Measurements from ENCODE around the gene PLXNA2. TPM values are rescaled to one million over a fixed set of nuclear protein-coding genes. Genes with fewer than 3 reads are reported as not detected.

The PLXNA2 gene
- total and polyA plus RNA-seq, 2 of the 8 experiments (the other 6 are each of a cell fraction or from before 2014, with no cell fraction given), result 0.33 to 1.5 TPM

- no peak overlapping the region for H3K4ac ChIP-seq (replicated peaks; ENCODE audit: insufficient read length, low read depth, low read length)
- H3K27me3 ChIP-seq (replicated peaks in 1 of 4; ENCODE audit: control insufficient read depth in 3 of 4, extremely low read depth in 1 of 4, insufficient read depth in 3 of 4, low read length in 3 of 4), result no peaks in the 10 kb centered on the region
- no peak overlapping the region for H4K91ac ChIP-seq (replicated peaks; ENCODE audit: insufficient read length, low read length)
- H3K18ac ChIP-seq (ENCODE audit: extremely low read depth, low read length), result no peak overlapping the region
- H3K14ac ChIP-seq (ENCODE audit: insufficient read length), result no peak overlapping the region
- no peak overlapping the region for H2AFZ ChIP-seq (ENCODE audit: low read length)
- H3K27ac ChIP-seq (ENCODE audit: low read depth, low read length), result no peak overlapping the region
- no peak overlapping the region for H2AK5ac ChIP-seq (ENCODE audit: low read depth, low read length)
- no peak overlapping the region for H2BK12ac ChIP-seq (ENCODE audit: low read depth, low read length)
- no peak overlapping the region for H3K56ac ChIP-seq (replicated peaks; ENCODE audit: insufficient read length, low read depth, low read length)
- H3K23me2 ChIP-seq (ENCODE audit: low read depth, low read length), result no peaks in the 10 kb centered on the region; the same call in 1 of the 2 replicates
- no peak overlapping the region for H2BK120ac ChIP-seq (replicated peaks; ENCODE audit: low read depth, low read length)
- H2BK5ac ChIP-seq (ENCODE audit: low read depth, low read length), result no peak overlapping the region
- H2BK15ac ChIP-seq (ENCODE audit: low read length), result no peak overlapping the region
- H3K4me1 ChIP-seq (replicated peaks in 1 of 4; ENCODE audit: control insufficient read depth in 3 of 4, insufficient read depth in 4 of 4, low read length in 3 of 4), result no peaks in the 10 kb centered on the region
- H3K79me1 ChIP-seq (ENCODE audit: low read depth, low read length), result no peaks in the 10 kb centered on the region
- no peak overlapping the region for H3K4me3 ChIP-seq (ENCODE audit: extremely low read depth in 1 of 4, insufficient read depth in 2 of 4, low read depth in 3 of 4, low read length in 4 of 4)
- H3K36me3 ChIP-seq (ENCODE audit: control insufficient read depth in 2 of 4, insufficient read depth in 4 of 4, low read length in 3 of 4), result no peaks in the 10 kb centered on the region
- WGBS, 2 experiments (ENCODE audit: extremely low coverage in 1 of 2, insufficient coverage in 1 of 2, insufficient read length in 1 of 2, insufficient replicate concordance in 2 of 2, low coverage in 1 of 2, low lambda C conversion rate in 2 of 2, missing lambda C conversion rate in 1 of 2), result 99% methylated on average over 13 of the region's 13 CpGs; no CpG with 5 or more reads in 1 of the 2 experiments
- ChIA-PET CTCF (ENCODE audit: partially characterized antibody) (interaction anchor here (0.7 to 11.0 kb wide), 15 partner anchors 12 to 236 kb away, joined by 3 to 78 read pairs (median 5); partner anchors contain the start of gene PLXNA2), POLR2A (ENCODE audit: partially characterized antibody) (no interaction called here)
- no peak overlapping the region for H2BK20ac ChIP-seq (ENCODE audit: low read length)
- no peak overlapping the region for H4K8ac ChIP-seq (ENCODE audit: extremely low read depth, insufficient read depth, low read length)
- H3K9ac ChIP-seq (replicated peaks in 1 of 4; ENCODE audit: extremely low read depth in 1 of 4, low read depth in 3 of 4, low read length in 3 of 4), result no peak overlapping the region
- DNase-seq (ENCODE audit: low read depth in 1 of 2, low spot score in 2 of 2) (no peak), FAIRE-seq (no peak)
- H3K4me2 ChIP-seq (ENCODE audit: insufficient read depth in 1 of 2, low read depth in 2 of 2, low read length in 2 of 2), result no peak overlapping the region
- no peaks in the 10 kb centered on the region for H3K9me3 ChIP-seq (ENCODE audit: insufficient read depth in 2 of 2, low read depth in 1 of 2, low read length in 1 of 2)
- H4K20me1 ChIP-seq (replicated peaks in 1 of 2; ENCODE audit: control insufficient read depth in 1 of 2, insufficient read depth in 2 of 2, low read length in 2 of 2), result no peaks in the 10 kb centered on the region
- no peak overlapping the region for H4K5ac ChIP-seq (ENCODE audit: insufficient read length, low read depth, low read length)
- no peak overlapping the region for H3K23ac ChIP-seq (ENCODE audit: insufficient read length)
- H3K79me2 ChIP-seq (ENCODE audit: control insufficient read depth in 1 of 2, insufficient read depth in 2 of 2, low read length in 2 of 2), result no peaks in the 10 kb centered on the region
- TF ChIP-seq CBX8 (IDR thresholded peaks at IDR 0.05; ENCODE audit: borderline replicate concordance, low read depth, low read length) (no peak), MAX (IDR thresholded peaks at IDR 0.05) (no peak), RAD21 (IDR thresholded peaks at IDR 0.05 in 1 of 2, conservative IDR thresholded peaks at IDR 0.05 in 1 of 2; ENCODE audit: low read depth in 2 of 2, low read length in 2 of 2) (no peak), RXRA (IDR thresholded peaks at IDR 0.05; ENCODE audit: insufficient read depth, low read depth, low read length) (no peak), ZNF274 (IDR thresholded peaks at IDR 0.05; ENCODE audit: borderline replicate concordance, extremely low read depth, low read length) (no peak), SIRT6 (IDR thresholded peaks at IDR 0.05; ENCODE audit: low read length) (no peak), RNF2 (IDR thresholded peaks at IDR 0.05; ENCODE audit: borderline replicate concordance, low read depth, low read length, missing control alignments, poor library complexity, severe bottlenecking) (no peak), CTCF (IDR thresholded peaks at IDR 0.05; ENCODE audit: control extremely low read depth in 1 of 3, insufficient read depth in 1 of 3, low read depth in 1 of 3, low read length in 3 of 3) (no peak), HDAC6 (IDR thresholded peaks at IDR 0.05; ENCODE audit: low read depth, low read length) (no peak), BACH1 (IDR thresholded peaks at IDR 0.05; ENCODE audit: low read length) (no peak)
Observed at GRCh38 chr1:208042868-208043267, 201.3 kb downstream of the PLXNA2 start.
